NCI-H1694 treated with DMSO at 0.1 percent for 48 hours (cell line): Measurements from ENCODE around the gene TNNT3.
"Not testable (repeated sequence)": the region's sequence is repeated elsewhere in the genome, so short reads cannot be mapped to it uniquely, and the experiment has no call there.

Source experiments
- DNase-seq: peaks from one replicate; lab custom pipeline; 2025; lab: John Stamatoyannopoulos, UW

The TNNT3 gene

GRCh38 chr11:1935156-1936071 lies 15.9 kb downstream of the TNNT3 start:
- no peak for DNase-seq

- no peak for DNase-seq
Observed at GRCh38 chr11:1936072-1936780, 16.7 kb downstream of the TNNT3 start.

GRCh38 chr11:1936781-1937615 lies 17.5 kb downstream of the TNNT3 start:
- no peak for DNase-seq

- no peak for DNase-seq
Observed at GRCh38 chr11:1937616-1938342, 18.3 kb downstream of the TNNT3 start.

- DNase-seq: no peak
Observed at GRCh38 chr11:1938343-1939005, 19.0 kb downstream of the TNNT3 start.

GRCh38 chr11:1939006-1939625 lies 19.6 kb downstream of the TNNT3 start:
- DNase-seq: no peak

- DNase-seq: not testable (repeated sequence)
Observed at GRCh38 chr11:1939788-1940187, 20.3 kb downstream of the TNNT3 start.

- DNase-seq: no peak
Observed at GRCh38 chr11:1942558-1943260, 23.2 kb downstream of the TNNT3 start.

GRCh38 chr11:1943576-1943975 lies 24.1 kb downstream of the TNNT3 start:
- DNase-seq: no peak

GRCh38 chr11:1943977-1944376 lies 24.5 kb downstream of the TNNT3 start:
- DNase-seq: no peak

GRCh38 chr11:1946812-1947484 lies 27.4 kb downstream of the TNNT3 start, which contains the start of gene MRPL23:
MRPL23 (plus strand) TSS chr11:1947332; CDS start chr11:1947363, 31 bp downstream.
- no peak for DNase-seq

- no peak for DNase-seq
Observed at GRCh38 chr11:1947592-1948237, 28.2 kb downstream of the TNNT3 start.

GRCh38 chr11:1948389-1948788 lies 28.9 kb downstream of the TNNT3 start:
- no peak for DNase-seq

GRCh38 chr11:1949302-1949701 lies 29.8 kb downstream of the TNNT3 start:
- no peak for DNase-seq

- no peak for DNase-seq
Observed at GRCh38 chr11:1949922-1950321, 30.4 kb downstream of the TNNT3 start.

GRCh38 chr11:1952806-1953482 lies 33.4 kb downstream of the TNNT3 start:
- no peak for DNase-seq

- DNase-seq: no peak
Observed at GRCh38 chr11:1953489-1954266, 34.2 kb downstream of the TNNT3 start.
